Heart left ventricle (tissue), 13 donors: Measurements from ENCODE around the gene TMIGD1.

Experiments
- CTCF ChIP-seq, 12 donors: fragments of 200-600 bp; sonication (generic) in 4 of 12; IDR thresholded peaks; one replicate each; pipeline versions ENCODE4 v1.5.0 to v1.8.0; 2018 to 2022; ENCODE audit warnings: antibody characterized with exemption in 12 of 12, mild to moderate bottlenecking in 5 of 12
- POLR2A ChIP-seq, 2 donors: fragments of 450-650 bp; IDR thresholded peaks; one replicate each; pipeline ENCODE4 v1.6.1; 2017; ENCODE audit warnings: antibody characterized with exemption in 2 of 2, mild to moderate bottlenecking in 2 of 2, moderate library complexity in 2 of 2
- donor health status: ischemic (EF 13 %, LVEDD 7.1; RV severe dilation, severe dysfunction).
- donor health status: DM: no; HTN: yes; CAD: no.
- donor health status: DM: no; HTN: no; CAD: no.
- donor health status: ischemic (EF 25% LVEDD 6.9; RV normal size, moderate dysfunction).
- donor health status: ischemic (EF 25% LVEDD 5.7; RV mildly dilated, moderate dysfunction).
- donor health status: ischemic (EF 35%, LVEDD 5.7; RV mildly dilated, moderate dysfunction).
- donor health status: nonischemic (EF 11% LVEDD 7.7; RV severe dilation, severe dysfunction).
- donor health status: DM: yes; HTN: yes; CAD: no.
- donor health status: PGD.
- donor health status: ischemic (EF 29% LVEDD 5.4; RV normal size, mild dysfunction).
- donor health status: nonischemic (EF 23%, LVEDD 6.1; RV moderate dilation, normal function).

DNA sequence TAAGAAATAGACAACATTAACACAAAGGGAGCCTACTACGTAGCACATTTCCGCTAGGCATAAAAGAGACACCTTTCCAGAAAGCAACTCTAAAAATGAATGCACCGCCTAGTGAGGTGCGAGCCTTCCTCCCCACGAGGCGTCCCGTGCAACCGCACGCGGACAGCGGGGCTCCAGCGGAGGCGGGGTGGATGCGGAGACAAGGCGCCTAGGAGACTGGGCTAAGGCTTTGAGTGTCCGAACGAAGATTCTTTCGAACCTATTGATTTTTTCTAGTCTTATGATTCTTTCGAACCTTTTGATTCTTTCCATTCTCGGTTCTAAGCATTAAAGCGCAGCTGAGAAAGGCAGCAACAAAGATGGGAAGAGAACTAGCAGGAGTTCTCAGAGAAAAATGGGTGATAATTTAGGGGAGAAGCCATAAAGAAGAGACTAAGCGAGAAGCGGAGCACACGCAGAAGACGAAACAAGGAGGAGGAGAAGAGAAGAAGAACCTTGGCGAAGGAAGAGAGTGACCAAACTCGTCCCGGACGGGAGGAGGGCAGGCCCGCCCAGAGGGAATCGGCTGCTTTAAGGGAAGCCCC lies 44.5 kb upstream of the TMIGD1 start:
- TF ChIP-seq CTCF (IDR thresholded peaks at IDR 0.05) = peak in 1 of 12 donors; percentile 30
- no peak for TF ChIP-seq POLR2A (IDR thresholded peaks at IDR 0.05)
